CD4-positive, alpha-beta T cell (primary cell): Measurements from ENCODE around the gene FUBP1. TPM values are rescaled to one million over a fixed set of nuclear protein-coding genes. Genes with fewer than 3 reads are reported as not detected.
A peak's percentile ranks its signal among the peaks of the same experiment; 100 is the strongest.

ENCODE experiments used
- ATAC-seq: fragments of 200-7000 bp; cut with Tn5 transposase; one replicate; pipeline ENCODE4 v1.10.0; 2022; ENCODE audit warnings: mild to moderate bottlenecking; ENCODE audit not compliant: poor library complexity
- CTCF ChIA-PET: fragments of 350-600 bp; sonication (Branson Sonifier 250); formaldehyde crosslinking; loops from one replicate; lab custom pipeline; 2021; ENCODE audit warnings: antibody characterized with exemption, inconsistent platforms; lab: Charles Lee
- POLR2A ChIA-PET: fragments of 350-600 bp; sonication (Branson Sonifier 250); formaldehyde crosslinking; loops from one replicate; lab custom pipeline; 2021; ENCODE audit warnings: antibody characterized with exemption, inconsistent platforms; lab: Charles Lee
- DNase-seq, 14 experiments: peaks; one replicate each; pipeline ENCODE4 v3.0.0-alpha.2; 2013 to 2020; ENCODE audit warnings: mixed read lengths in 2 of 14
- H3K27ac ChIP-seq, 2 donors: one replicate each; pipeline versions ENCODE4 v1.5.1 to v1.7.0; 2013; ENCODE audit warnings: low read length in 2 of 2, low read depth in 1 of 2, mild to moderate bottlenecking in 1 of 2
- H3K27me3 ChIP-seq, 2 experiments: 1 replicate in 1 of 2; 2 replicates in 1 of 2; pipeline versions ENCODE4 v1.6.1 to v1.7.0; 2013; ENCODE audit warnings: low read length in 2 of 2, control low read depth in 1 of 2, mild to moderate bottlenecking in 1 of 2, moderate library complexity in 1 of 2; ENCODE audit not compliant: insufficient read depth in 2 of 2, control insufficient read depth in 1 of 2
- H3K36me3 ChIP-seq: one replicate; pipeline ENCODE4 v1.6.1; 2013; ENCODE audit warnings: low read length, control low read depth; ENCODE audit not compliant: insufficient read depth
- H3K4me1 ChIP-seq: one replicate; pipeline ENCODE4 v1.6.1; 2013; ENCODE audit warnings: low read length, control low read depth; ENCODE audit not compliant: insufficient read depth
- H3K4me3 ChIP-seq: one replicate; pipeline ENCODE4 v1.5.1; 2013; ENCODE audit warnings: mild to moderate bottlenecking, low read length, moderate library complexity
- H3K9me3 ChIP-seq, 2 experiments: 1 replicate in 1 of 2; 2 replicates in 1 of 2; pipeline versions ENCODE4 v1.6.1 to v1.7.0; 2013; ENCODE audit warnings: low read length in 2 of 2, mild to moderate bottlenecking in 2 of 2, control low read depth in 1 of 2, moderate library complexity in 1 of 2; ENCODE audit not compliant: control insufficient read depth in 1 of 2, insufficient read depth in 1 of 2
- H3K27ac Mint-ChIP-seq: one replicate; pipeline ENCODE4 v1.8.0; 2020; ENCODE audit warnings: mixed read lengths
- H3K27me3 Mint-ChIP-seq: one replicate; pipeline ENCODE4 v1.8.0; 2021; ENCODE audit warnings: mixed read lengths
- H3K36me3 Mint-ChIP-seq: one replicate; pipeline ENCODE4 v1.8.0; 2021; ENCODE audit warnings: low read depth, mixed read lengths
- H3K4me1 Mint-ChIP-seq: one replicate; pipeline ENCODE4 v1.8.0; 2021; ENCODE audit warnings: low read depth, mixed read lengths
- H3K4me3 Mint-ChIP-seq: one replicate; pipeline ENCODE4 v1.8.0; 2020; ENCODE audit warnings: mild to moderate bottlenecking, mixed read lengths
- H3K9me3 Mint-ChIP-seq: one replicate; pipeline ENCODE4 v1.8.0; 2020; ENCODE audit warnings: mixed read lengths
- intact Hi-C, 2 experiments: fragments of 100-400 bp; cut with DNase I in 1 of 2; cut with micrococcal nuclease in 1 of 2; formaldehyde crosslinking; loops; one replicate each; pipeline versions ENCODE4 v1.15.1 to v1.9.0; 2023 to 2025; cut with DNase I, micrococcal nuclease
- total RNA-seq, 174 experiments: library from RNA in 2 of 174; stranded (reverse) in 2 of 174; gene quantifications; one replicate each; pipeline ENCODE4 v1.2.3 and lab custom pipeline; 2021 to 2026
- TF ChIP-seq, protein P1 (sequence below): fragments of 200-600 bp; IDR thresholded peaks from one replicate; pipeline ENCODE4 v1.8.0; 2022; ENCODE audit warnings: antibody characterized with exemption, mild to moderate bottlenecking

The FUBP1 gene
- total RNA-seq, 2 experiments from 2014 or later, result 196 to 202 TPM

DNA sequence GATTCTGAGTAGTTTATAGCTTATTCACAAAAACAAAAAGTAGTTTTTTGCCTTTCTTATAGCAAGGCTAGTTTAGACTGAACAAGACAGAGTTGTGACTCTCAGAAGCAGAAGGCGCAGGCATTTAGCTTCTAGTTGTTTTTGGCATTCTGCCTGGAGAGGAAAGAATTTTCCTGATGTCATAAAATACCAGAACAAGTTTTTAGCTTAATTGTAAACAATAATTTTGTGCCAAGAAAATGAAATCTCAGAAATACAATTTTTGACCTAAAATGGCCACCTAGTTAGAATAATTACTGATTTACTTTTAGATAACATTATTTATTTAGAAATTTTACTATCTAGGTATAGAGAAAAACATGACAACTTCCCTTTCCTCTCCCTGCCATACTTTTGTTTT, 26.9 kb upstream of the FUBP1 start:
- no peaks in the 10 kb centered on the region for H3K36me3 ChIP-seq
- peak overlapping the region; percentile 71 for H3K4me3 ChIP-seq
- peaks cover 61% of the 10 kb centered on the region for H3K4me1 Mint-ChIP-seq
- no peaks in the 10 kb centered on the region for H3K27me3 ChIP-seq
- ChIA-PET CTCF (interaction anchor here (1.1 to 3.1 kb wide), 2 partner anchors 10 to 26 kb away, joined by 3 to 19 read pairs; partner anchors contain the start of gene FUBP1), POLR2A (interaction anchor here (0.8 to 9.3 kb wide), 8 partner anchors 11 to 615 kb away, joined by 3 to 419 read pairs (median 14); partner anchors contain the start of genes FUBP1, GIPC2, IFI44L and ZZZ3)
- H3K9me3 ChIP-seq, result no peaks in the 10 kb centered on the region
- TF ChIP-seq, protein P1, sequence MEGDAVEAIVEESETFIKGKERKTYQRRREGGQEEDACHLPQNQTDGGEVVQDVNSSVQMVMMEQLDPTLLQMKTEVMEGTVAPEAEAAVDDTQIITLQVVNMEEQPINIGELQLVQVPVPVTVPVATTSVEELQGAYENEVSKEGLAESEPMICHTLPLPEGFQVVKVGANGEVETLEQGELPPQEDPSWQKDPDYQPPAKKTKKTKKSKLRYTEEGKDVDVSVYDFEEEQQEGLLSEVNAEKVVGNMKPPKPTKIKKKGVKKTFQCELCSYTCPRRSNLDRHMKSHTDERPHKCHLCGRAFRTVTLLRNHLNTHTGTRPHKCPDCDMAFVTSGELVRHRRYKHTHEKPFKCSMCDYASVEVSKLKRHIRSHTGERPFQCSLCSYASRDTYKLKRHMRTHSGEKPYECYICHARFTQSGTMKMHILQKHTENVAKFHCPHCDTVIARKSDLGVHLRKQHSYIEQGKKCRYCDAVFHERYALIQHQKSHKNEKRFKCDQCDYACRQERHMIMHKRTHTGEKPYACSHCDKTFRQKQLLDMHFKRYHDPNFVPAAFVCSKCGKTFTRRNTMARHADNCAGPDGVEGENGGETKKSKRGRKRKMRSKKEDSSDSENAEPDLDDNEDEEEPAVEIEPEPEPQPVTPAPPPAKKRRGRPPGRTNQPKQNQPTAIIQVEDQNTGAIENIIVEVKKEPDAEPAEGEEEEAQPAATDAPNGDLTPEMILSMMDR, result no peak
- peak overlapping the region; percentile 98 for H3K27ac Mint-ChIP-seq
- no peak for ATAC-seq
- no peak overlapping the region for H3K27ac ChIP-seq
- peak in 3 of 14 experiments; percentile 31 to 43 (median 36) for DNase-seq
- intact Hi-C loops, result loop anchor here in 1 of 2 experiments (5.0 to 10.0 kb wide), 4 partner anchors 38 to 1931 kb away; partner anchors contain the start of genes IFI44 and ST6GALNAC3
- H3K4me3 Mint-ChIP-seq, result peak overlapping the region; percentile 86
- no peaks in the 10 kb centered on the region for H3K27me3 Mint-ChIP-seq
- H3K36me3 Mint-ChIP-seq, result peaks cover 8% of the 10 kb centered on the region
- H3K4me1 ChIP-seq, result peaks cover 4% of the 10 kb centered on the region
- no peaks in the 10 kb centered on the region for H3K9me3 Mint-ChIP-seq

DNA sequence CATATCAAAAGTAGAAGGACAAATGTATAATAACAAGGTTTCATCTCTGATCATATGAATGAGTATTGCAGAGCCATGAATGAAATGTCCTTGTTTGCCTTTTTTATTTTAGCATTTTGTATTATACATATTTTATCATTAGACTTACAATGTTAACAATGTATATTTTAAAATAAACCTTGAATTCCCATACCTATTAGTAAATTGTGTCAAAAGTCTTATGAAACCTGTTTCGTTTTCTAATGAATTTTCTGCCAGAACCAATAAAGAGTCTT, 26.5 kb upstream of the FUBP1 start:
- Histone ChIP-seq H3K9me3 (no peaks in the 10 kb centered on the region), H3K4me3 (peak overlapping the region; percentile 71), H3K4me1 (peaks cover 4% of the 10 kb centered on the region), H3K27me3 (no peaks in the 10 kb centered on the region), H3K36me3 (no peaks in the 10 kb centered on the region), H3K27ac (peak overlapping the region; percentile 78 to 96)
- Mint-ChIP-seq H3K27ac (peak overlapping the region; percentile 98), H3K4me1 (peaks cover 58% of the 10 kb centered on the region), H3K9me3 (no peaks in the 10 kb centered on the region), H3K27me3 (no peaks in the 10 kb centered on the region), H3K4me3 (peak overlapping the region; percentile 86), H3K36me3 (peaks cover 8% of the 10 kb centered on the region)
- CTCF ChIA-PET, result interaction anchor here (1.8 to 3.1 kb wide), 2 partner anchors 26 to 322 kb away, joined by 6 to 19 read pairs; partner anchors contain the start of gene FUBP1
- DNase-seq, result no peak
- TF ChIP-seq, protein P1, result no peak
- intact Hi-C loops, result loop anchor here in 1 of 2 experiments (5.0 to 10.0 kb wide), 4 partner anchors 38 to 1931 kb away; partner anchors contain the start of genes IFI44 and ST6GALNAC3
- POLR2A ChIA-PET, result interaction anchor here (0.6 to 9.3 kb wide), 14 partner anchors 10 to 644 kb away, joined by 3 to 419 read pairs (median 8); partner anchors contain the start of genes FUBP1, GIPC2, IFI44 and IFI44L
- ATAC-seq, result no peak

DNA sequence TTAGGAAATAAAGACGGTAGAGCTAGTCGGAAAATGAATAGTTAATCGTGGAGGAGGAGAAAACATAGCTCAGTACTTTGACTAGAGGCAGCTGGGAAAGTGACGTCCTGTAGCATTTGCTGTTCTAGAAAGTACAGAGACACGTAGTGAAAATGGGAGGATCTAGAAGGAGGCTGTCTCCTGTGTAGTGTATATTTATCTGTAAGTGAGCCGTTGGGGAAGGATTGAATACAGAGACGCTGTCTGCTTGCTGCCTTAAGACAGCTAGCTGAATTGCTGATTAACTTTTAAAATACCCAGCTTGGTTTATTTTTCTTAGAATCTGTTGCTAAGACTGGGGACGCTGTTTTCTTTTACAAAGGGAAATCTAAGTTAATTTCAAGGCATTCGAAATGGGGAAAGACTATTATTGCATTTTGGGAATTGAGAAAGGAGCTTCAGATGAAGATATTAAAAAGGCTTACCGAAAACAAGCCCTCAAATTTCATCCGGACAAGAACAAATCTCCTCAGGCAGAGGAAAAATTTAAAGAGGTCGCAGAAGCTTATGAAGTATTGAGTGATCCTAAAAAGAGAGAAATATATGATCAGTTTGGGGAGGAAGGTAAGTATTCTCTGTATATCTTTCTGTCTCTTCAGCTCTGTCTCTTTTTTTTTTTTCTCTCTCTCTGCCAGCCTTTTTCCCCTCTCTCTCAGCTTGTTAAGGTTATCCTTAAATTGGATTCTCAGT, 26.0 kb upstream of the FUBP1 start, which contains the start of gene DNAJB4:
Gene DNAJB4 (plus strand): TSS at position 221 of the 729 bp plus-strand sequence. CDS start 172 bp downstream, at position 393.
- TF ChIP-seq, protein P1, result no peak
- peak; percentile 98 for ATAC-seq

More for the DNA sequence above, 26.0 kb upstream of the FUBP1 start, which contains the start of gene DNAJB4:
- peaks cover 54% of the 10 kb centered on the region for H3K4me1 Mint-ChIP-seq
- no peaks in the 10 kb centered on the region for H3K36me3 ChIP-seq
- POLR2A ChIA-PET, result interaction anchor here (0.6 to 9.3 kb wide), 22 partner anchors 10 to 645 kb away, joined by 3 to 419 read pairs (median 6); partner anchors contain the start of genes FUBP1, GIPC2, IFI44 and IFI44L
- intact Hi-C loops, result loop anchor here (1.0 to 10.0 kb wide), 6 partner anchors 26 to 1930 kb away; partner anchors contain the start of genes FUBP1 (in 1 of the 2), IFI44 (in 1 of the 2), ST6GALNAC3 (in 1 of the 2) and ZZZ3 (in 1 of the 2)
- H3K36me3 Mint-ChIP-seq, result peaks cover 8% of the 10 kb centered on the region
- CTCF ChIA-PET, result interaction anchor here (0.9 to 3.1 kb wide), 3 partner anchors 13 to 322 kb away, joined by 3 to 19 read pairs (median 6); partner anchors contain the start of gene FUBP1
- H3K9me3 Mint-ChIP-seq, result no peaks in the 10 kb centered on the region
- H3K27me3 ChIP-seq, result no peaks in the 10 kb centered on the region
- peak within 1 kb of the TSS; percentile 98 for H3K27ac Mint-ChIP-seq
- peak within 1 kb of the TSS; percentile 71 for H3K4me3 ChIP-seq
- H3K9me3 ChIP-seq, result no peaks in the 10 kb centered on the region
- peak within 1 kb of the TSS; percentile 86 for H3K4me3 Mint-ChIP-seq
- peak; percentile 25 to 95 (median 48) for DNase-seq
- peak within 1 kb of the TSS; percentile 78 to 96 for H3K27ac ChIP-seq
- no peaks in the 10 kb centered on the region for H3K27me3 Mint-ChIP-seq
- H3K4me1 ChIP-seq, result peaks cover 4% of the 10 kb centered on the region
